Progenitor cell of endocrine pancreas (in vitro differentiated cells): ENCODE data around the gene SLC66A3. TPM values are rescaled to one million over a fixed set of nuclear protein-coding genes. Genes with fewer than 3 reads are reported as not detected.
"Not testable (repeated sequence)": the region's sequence is repeated elsewhere in the genome, so short reads cannot be mapped to it uniquely, and the experiment has no call there.

Source experiments
- DNase-seq: peaks from one replicate; pipeline ENCODE4 v3.0.0; 2021; ENCODE audit warnings: low spot score; ENCODE audit not compliant: unreplicated experiment
- H3K27ac Mint-ChIP-seq: 2 replicates; pipeline ENCODE4 v1.8.0; 2021; ENCODE audit warnings: mild to moderate bottlenecking, moderate library complexity, mixed read lengths
- H3K27me3 Mint-ChIP-seq: 2 replicates; pipeline ENCODE4 v1.8.0; 2021; ENCODE audit warnings: mixed read lengths
- H3K36me3 Mint-ChIP-seq: 2 replicates; pipeline ENCODE4 v1.8.0; 2022; ENCODE audit warnings: mixed read lengths; ENCODE audit not compliant: insufficient read depth
- H3K4me1 Mint-ChIP-seq: 2 replicates; pipeline ENCODE4 v1.8.0; 2021; ENCODE audit warnings: low read depth, mixed read lengths
- H3K4me3 Mint-ChIP-seq: 2 replicates; pipeline ENCODE4 v1.8.0; 2021; ENCODE audit warnings: low read depth, mild to moderate bottlenecking, moderate library complexity, mixed read lengths
- H3K9me3 Mint-ChIP-seq: 2 replicates; pipeline ENCODE4 v1.8.0; 2021; ENCODE audit warnings: low read depth, mixed read lengths
- CTCF ChIP-seq: fragments of 200-600 bp; sonication (generic); IDR thresholded peaks from one replicate; pipeline ENCODE4 v1.5.0; 2021; ENCODE audit warnings: antibody characterized with exemption, mild to moderate bottlenecking; ENCODE audit not compliant: unreplicated experiment
- total RNA-seq: library from RNA; stranded (reverse); gene quantifications from 2 replicates; pipeline ENCODE4 v1.2.1, GENCODE V29; 2021

The SLC66A3 gene
- total RNA-seq, 1 donor from 2014 or later, result 5.0 TPM

GRCh38 chr2:11159574-11160170 is 4.4 kb downstream of the SLC66A3 start:
- Mint-ChIP-seq H3K4me3 (no peak overlapping the region), H3K9me3 (no peaks in the 10 kb centered on the region), H3K4me1 (no peaks in the 10 kb centered on the region), H3K27me3 (peaks cover 23% of the 10 kb centered on the region), H3K36me3 (no peaks in the 10 kb centered on the region), H3K27ac (no peak overlapping the region)
- no peak for DNase-seq
- no peak for TF ChIP-seq CTCF

GRCh38 chr2:11160256-11160655 is 5.0 kb downstream of the SLC66A3 start:
- Mint-ChIP-seq H3K4me1 (no peaks in the 10 kb centered on the region), H3K27ac (no peak overlapping the region), H3K27me3 (peaks cover 23% of the 10 kb centered on the region), H3K4me3 (no peak overlapping the region), H3K36me3 (no peaks in the 10 kb centered on the region), H3K9me3 (no peaks in the 10 kb centered on the region)
- TF ChIP-seq CTCF, result no peak
- no peak for DNase-seq

- TF ChIP-seq CTCF, result no peak
- Mint-ChIP-seq H3K9me3 (no peaks in the 10 kb centered on the region), H3K4me1 (no peaks in the 10 kb centered on the region), H3K27me3 (peaks cover 22% of the 10 kb centered on the region), H3K4me3 (no peak overlapping the region), H3K27ac (no peak overlapping the region), H3K36me3 (no peaks in the 10 kb centered on the region)
- DNase-seq, result no peak
Observed at GRCh38 chr2:11160731-11161455, 5.6 kb downstream of the SLC66A3 start.

GRCh38 chr2:11161747-11162146 is 6.5 kb downstream of the SLC66A3 start:
- no peak for TF ChIP-seq CTCF
- no peak overlapping the region for H3K4me3 Mint-ChIP-seq
- peaks cover 16% of the 10 kb centered on the region for H3K27me3 Mint-ChIP-seq
- no peak for DNase-seq
- no peaks in the 10 kb centered on the region for H3K4me1 Mint-ChIP-seq
- H3K27ac Mint-ChIP-seq, result no peak overlapping the region
- no peaks in the 10 kb centered on the region for H3K36me3 Mint-ChIP-seq
- H3K9me3 Mint-ChIP-seq, result no peaks in the 10 kb centered on the region

DNA sequence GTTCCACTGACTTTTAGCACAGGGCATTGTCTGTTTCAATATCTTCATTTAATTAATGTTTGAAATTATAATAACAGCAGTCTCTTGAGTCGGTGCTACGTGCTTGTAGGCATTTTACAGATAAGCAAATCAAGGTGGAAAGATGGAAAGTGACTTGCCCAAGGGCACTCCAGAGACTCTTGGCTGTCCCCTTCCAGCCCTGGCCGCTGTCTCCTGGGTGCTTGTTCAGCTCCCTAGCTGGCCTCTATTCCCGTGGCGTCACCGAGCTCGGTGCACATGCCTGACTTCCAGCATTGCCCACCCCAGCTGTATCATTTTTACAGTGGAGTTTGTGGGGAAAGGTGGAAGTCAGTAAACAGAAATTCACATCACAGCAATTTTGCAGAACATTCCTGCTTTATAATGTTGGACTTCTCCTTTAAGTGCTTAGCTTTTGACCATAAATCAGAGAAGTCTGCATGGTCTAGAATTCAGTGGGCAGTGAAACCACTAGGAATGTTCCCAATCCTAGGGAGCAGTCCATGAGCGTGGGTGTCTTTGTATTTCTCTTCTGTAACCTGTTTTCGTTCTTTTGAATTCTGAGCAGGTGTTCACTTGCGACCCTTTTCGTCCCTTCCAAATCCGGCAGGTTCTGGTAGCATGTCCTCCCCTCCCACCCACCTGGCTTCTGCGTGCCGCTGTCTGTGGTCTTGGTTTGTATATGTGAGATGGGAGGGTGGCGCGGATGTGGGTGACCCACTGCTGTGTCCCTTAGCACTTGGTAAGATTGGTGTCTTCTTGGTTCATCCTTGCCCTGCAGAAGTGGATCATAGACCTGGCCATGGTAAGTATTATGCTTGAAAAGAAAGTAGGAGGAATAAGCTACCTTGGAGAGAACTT is 8.4 kb downstream of the SLC66A3 start:
- no peak overlapping the region for H3K27ac Mint-ChIP-seq
- no peak for DNase-seq
- no peaks in the 10 kb centered on the region for H3K4me1 Mint-ChIP-seq
- H3K9me3 Mint-ChIP-seq, result no peaks in the 10 kb centered on the region
- no peak overlapping the region for H3K4me3 Mint-ChIP-seq
- no peaks in the 10 kb centered on the region for H3K36me3 Mint-ChIP-seq
- H3K27me3 Mint-ChIP-seq, result peaks cover 8% of the 10 kb centered on the region
- no peak for TF ChIP-seq CTCF

GRCh38 chr2:11165046-11165445 is 9.8 kb downstream of the SLC66A3 start:
- not testable (repeated sequence) for DNase-seq, H3K27ac Mint-ChIP-seq, H3K4me3 Mint-ChIP-seq, H3K9me3 Mint-ChIP-seq, H3K36me3 Mint-ChIP-seq, H3K27me3 Mint-ChIP-seq, H3K4me1 Mint-ChIP-seq
